Glutamatergic neuron (in vitro differentiated cells): ENCODE results near the gene S100P. TPM values are rescaled to one million over a fixed set of nuclear protein-coding genes. Genes with fewer than 3 reads are reported as not detected.

ENCODE experiments used
- DNase-seq: peaks from one replicate; pipeline ENCODE4 v3.0.0; 2022
- H3K27ac Mint-ChIP-seq: one replicate; pipeline ENCODE4 v1.8.0; 2020; ENCODE audit warnings: mild to moderate bottlenecking, mixed read lengths, inconsistent platforms; ENCODE audit not compliant: unreplicated experiment
- H3K27me3 Mint-ChIP-seq: one replicate; pipeline ENCODE4 v1.8.0; 2020; ENCODE audit warnings: mild to moderate bottlenecking, moderate library complexity, mixed read lengths, inconsistent platforms; ENCODE audit not compliant: unreplicated experiment
- H3K36me3 Mint-ChIP-seq: one replicate; pipeline ENCODE4 v1.8.0; 2020; ENCODE audit warnings: mild to moderate bottlenecking, mixed read lengths, inconsistent platforms; ENCODE audit not compliant: unreplicated experiment
- H3K4me1 Mint-ChIP-seq: one replicate; pipeline ENCODE4 v1.8.0; 2020; ENCODE audit warnings: mild to moderate bottlenecking, low read depth, mixed read lengths, inconsistent platforms; ENCODE audit not compliant: unreplicated experiment
- H3K4me3 Mint-ChIP-seq: one replicate; pipeline ENCODE4 v1.8.0; 2020; ENCODE audit warnings: mild to moderate bottlenecking, mixed read lengths, inconsistent platforms; ENCODE audit not compliant: unreplicated experiment
- H3K9me3 Mint-ChIP-seq: one replicate; pipeline ENCODE4 v1.8.0; 2020; ENCODE audit warnings: mild to moderate bottlenecking, moderate library complexity, mixed read lengths, inconsistent platforms; ENCODE audit not compliant: unreplicated experiment
- total RNA-seq: library from RNA; stranded (reverse); fragmentation: NEBNext Ultra II Directional; extraction: Animal tissue kit (Norgen Biotek cat#: 25700); gene quantifications from one replicate; pipeline ENCODE4 v1.2.1, GENCODE V29; 2021; ENCODE audit not compliant: unreplicated experiment
- TF ChIP-seq, protein P1 (sequence below): fragments of 200-600 bp; sonication (generic); IDR thresholded peaks from one replicate; pipeline ENCODE4 v1.5.0; 2021; ENCODE audit not compliant: partially characterized antibody, unreplicated experiment

Gene S100P
- total RNA-seq, 1 donor from 2014 or later, result not detected

- no peak for DNase-seq
- no peaks in the 10 kb centered on the region for H3K36me3 Mint-ChIP-seq
- H3K4me3 Mint-ChIP-seq, result peak overlapping the region; percentile 36
- H3K27ac Mint-ChIP-seq, result no peak overlapping the region
- peaks cover 3% of the 10 kb centered on the region for H3K9me3 Mint-ChIP-seq
- peaks cover 10% of the 10 kb centered on the region for H3K27me3 Mint-ChIP-seq
- peaks cover 14% of the 10 kb centered on the region for H3K4me1 Mint-ChIP-seq
- TF ChIP-seq, protein P1, sequence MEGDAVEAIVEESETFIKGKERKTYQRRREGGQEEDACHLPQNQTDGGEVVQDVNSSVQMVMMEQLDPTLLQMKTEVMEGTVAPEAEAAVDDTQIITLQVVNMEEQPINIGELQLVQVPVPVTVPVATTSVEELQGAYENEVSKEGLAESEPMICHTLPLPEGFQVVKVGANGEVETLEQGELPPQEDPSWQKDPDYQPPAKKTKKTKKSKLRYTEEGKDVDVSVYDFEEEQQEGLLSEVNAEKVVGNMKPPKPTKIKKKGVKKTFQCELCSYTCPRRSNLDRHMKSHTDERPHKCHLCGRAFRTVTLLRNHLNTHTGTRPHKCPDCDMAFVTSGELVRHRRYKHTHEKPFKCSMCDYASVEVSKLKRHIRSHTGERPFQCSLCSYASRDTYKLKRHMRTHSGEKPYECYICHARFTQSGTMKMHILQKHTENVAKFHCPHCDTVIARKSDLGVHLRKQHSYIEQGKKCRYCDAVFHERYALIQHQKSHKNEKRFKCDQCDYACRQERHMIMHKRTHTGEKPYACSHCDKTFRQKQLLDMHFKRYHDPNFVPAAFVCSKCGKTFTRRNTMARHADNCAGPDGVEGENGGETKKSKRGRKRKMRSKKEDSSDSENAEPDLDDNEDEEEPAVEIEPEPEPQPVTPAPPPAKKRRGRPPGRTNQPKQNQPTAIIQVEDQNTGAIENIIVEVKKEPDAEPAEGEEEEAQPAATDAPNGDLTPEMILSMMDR, result no peak
Observed at GRCh38 chr4:6714954-6715353, 21.3 kb downstream of the S100P start.

GRCh38 chr4:6715704-6716017 lies 22.0 kb downstream of the S100P start:
- TF ChIP-seq, protein P1, result no peak
- Mint-ChIP-seq H3K4me3 (peak overlapping the region; percentile 92), H3K4me1 (peaks cover 12% of the 10 kb centered on the region), H3K27ac (peak overlapping the region; percentile 94), H3K9me3 (peaks cover 3% of the 10 kb centered on the region), H3K27me3 (peaks cover 7% of the 10 kb centered on the region), H3K36me3 (no peaks in the 10 kb centered on the region)
- DNase-seq, result no peak

DNA sequence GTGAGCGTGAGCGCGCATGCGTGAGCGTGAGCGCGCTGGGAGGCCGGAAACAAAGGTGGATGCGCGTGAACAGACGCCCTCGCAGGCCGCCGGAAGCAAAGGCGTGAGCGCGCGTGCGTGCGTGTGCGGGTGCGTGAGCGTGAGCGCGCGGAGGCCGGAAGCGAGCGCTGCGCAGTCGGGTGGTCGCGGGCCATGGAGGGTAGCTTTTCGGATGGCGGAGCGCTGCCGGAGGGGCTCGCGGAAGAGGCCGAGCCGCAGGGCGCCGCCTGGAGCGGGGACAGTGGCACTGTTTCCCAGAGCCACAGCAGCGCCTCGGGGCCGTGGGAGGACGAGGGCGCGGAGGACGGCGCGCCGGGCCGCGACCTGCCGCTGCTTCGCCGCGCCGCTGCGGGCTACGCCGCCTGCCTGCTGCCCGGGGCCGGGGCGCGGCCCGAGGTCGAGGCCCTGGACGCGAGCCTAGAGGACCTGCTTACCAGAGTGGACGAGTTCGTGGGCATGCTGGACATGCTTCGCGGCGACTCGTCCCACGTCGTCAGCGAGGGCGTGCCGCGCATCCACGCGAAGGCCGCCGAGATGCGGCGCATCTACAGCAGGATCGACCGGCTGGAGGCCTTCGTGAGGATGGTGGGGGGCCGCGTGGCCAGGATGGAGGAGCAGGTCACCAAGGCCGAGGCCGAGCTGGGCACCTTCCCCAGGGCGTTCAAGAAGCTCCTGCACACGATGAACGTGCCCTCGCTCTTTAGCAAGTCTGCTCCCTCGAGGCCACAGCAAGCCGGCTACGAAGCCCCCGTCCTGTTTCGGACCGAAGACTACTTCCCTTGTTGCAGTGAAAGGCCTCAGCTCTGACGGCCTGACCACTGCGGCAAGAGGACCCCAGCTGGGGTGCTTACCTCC lies 22.6 kb downstream of the S100P start, which contains the start of gene BLOC1S4:
Gene BLOC1S4 (plus strand): TSS at position 157 of the 894 bp plus-strand sequence. CDS start 36 bp downstream, at position 193.
- Mint-ChIP-seq H3K27me3 (peaks cover 5% of the 10 kb centered on the region), H3K36me3 (no peaks in the 10 kb centered on the region), H3K4me3 (peak within 1 kb of the TSS; percentile 92), H3K4me1 (peaks cover 15% of the 10 kb centered on the region), H3K9me3 (peaks cover 3% of the 10 kb centered on the region), H3K27ac (peak within 1 kb of the TSS; percentile 94)
- DNase-seq, result peak; percentile 88
- TF ChIP-seq, protein P1, result no peak

DNA sequence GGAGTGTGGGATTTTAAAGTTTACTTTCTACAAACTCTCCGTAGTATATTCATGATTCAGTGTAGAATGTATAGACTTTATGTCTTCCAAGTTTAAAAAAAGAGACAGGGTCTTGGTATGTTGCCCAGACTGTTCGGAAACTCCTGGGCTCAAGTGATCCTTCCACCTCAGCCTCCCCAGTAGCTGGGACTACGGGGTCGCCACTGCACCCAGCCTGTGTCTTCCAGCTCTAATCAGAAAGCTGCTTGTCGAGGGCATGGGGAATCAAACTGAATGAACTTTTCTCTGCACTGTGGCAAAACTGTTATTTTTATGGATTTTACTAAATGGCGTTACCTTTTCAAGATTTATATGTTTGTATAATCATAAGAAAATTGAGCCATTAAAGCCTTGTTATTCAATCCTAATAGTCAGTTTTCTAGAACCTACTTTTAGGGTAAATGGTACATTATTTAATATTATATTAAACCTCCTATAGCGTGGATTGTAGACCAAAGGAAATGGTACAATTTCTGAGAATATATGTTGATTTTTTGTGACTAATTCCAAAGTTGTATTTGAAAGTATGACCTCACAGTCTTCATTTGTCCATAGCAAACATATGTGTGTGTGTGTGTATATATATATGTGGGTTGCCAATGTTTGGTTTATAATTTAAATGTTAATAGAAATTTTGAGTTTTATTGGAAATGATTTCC lies 23.4 kb downstream of the S100P start:
- Mint-ChIP-seq H3K9me3 (peaks cover 4% of the 10 kb centered on the region), H3K4me3 (peak overlapping the region; percentile 89), H3K27ac (peak overlapping the region; percentile 86), H3K27me3 (peaks cover 7% of the 10 kb centered on the region), H3K36me3 (no peaks in the 10 kb centered on the region), H3K4me1 (peaks cover 17% of the 10 kb centered on the region)
- TF ChIP-seq, protein P1, result no peak
- no peak for DNase-seq
